NK-92 (cell line): ENCODE data around the gene SMURF1.

Experiments used
- DNase-seq: peaks from one replicate; lab custom pipeline; 2025; ENCODE audit not compliant: unreplicated experiment; lab: John Stamatoyannopoulos, UW

Gene SMURF1

GRCh38 chr7:99031496-99031895 lies 112.4 kb downstream of the SMURF1 start:
- no peak for DNase-seq

GRCh38 chr7:99030951-99031350 lies 113.0 kb downstream of the SMURF1 start:
- no peak for DNase-seq

GRCh38 chr7:99030457-99030856 lies 113.5 kb downstream of the SMURF1 start:
- DNase-seq, result no peak

DNA sequence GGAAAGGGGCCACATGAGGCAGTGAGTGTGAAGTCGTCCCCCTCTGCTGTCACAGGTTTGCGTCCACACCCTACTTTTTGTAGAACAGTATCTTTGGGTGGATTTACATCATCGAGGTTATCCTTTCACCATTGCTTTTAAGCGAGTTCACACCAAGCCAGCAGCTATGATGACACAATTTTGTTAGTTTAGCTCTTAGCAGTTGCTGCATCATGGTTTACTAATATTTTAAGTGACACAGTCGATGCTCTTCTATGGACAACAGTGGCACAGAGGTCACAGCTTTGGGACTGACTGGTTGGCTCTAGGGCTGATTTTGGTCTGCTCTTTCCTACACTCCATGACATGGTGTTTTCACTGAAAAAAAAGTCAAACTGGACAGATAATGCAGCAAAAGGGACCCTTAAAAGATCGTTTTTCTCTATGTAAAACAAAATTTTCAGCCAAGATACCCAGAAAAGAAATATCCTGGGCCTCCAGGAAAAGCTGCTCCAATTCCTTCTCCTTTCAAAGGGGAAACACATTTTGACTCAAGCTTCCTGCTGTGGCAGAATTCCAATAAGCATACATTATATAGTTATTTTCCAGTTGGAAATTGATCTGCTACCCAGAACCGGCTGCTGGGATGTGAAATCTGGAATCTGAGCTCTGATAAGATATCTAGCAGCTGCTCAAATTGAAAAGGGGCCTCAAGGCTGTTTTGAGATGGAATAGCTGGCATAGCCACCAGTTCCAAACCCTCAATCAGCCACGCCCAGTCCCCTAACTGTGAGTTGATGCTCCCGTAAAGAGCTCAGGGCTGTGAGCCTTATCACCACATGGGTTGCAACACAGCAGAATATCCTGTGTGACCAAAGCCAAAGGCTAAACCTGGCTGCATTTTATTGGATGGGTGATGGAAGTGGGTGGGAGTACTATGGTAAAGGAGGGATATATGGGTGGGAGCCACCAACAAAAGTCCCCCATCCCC lies 114.2 kb downstream of the SMURF1 start:
- DNase-seq, result no peak

DNA sequence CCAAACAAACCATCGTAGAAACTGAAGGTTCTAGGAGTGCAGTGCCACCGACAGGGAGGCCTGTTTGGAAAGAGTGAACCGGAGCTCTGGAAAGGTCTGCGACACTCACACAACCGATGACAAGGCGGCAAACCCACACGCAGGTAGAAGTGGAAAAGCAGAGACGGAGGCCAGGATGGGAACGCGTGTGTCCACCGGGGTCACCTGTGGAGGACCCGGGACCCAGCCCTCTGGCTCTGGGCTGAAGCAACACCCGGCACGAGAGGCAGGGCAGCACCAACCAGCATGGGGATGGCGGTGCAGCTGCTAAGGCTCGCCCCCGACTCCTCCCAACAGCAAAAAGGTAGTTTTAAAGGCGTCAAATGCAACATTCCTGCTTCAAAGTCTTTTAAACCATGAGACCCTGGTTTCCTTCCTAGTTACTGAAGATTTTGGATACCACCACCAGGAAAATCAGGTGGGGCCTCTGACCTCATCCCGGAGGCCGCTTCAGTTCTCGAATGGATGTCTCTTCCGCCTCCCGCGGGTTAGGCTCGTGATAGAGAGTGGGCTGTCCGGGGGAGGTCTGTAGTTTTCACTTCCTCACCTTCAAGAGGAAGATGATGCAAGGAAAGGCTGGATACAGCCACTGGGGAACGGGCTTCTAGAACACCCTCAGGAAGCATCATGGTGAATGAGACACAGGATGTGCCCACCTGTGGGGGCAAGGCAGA lies 115.5 kb downstream of the SMURF1 start:
- no peak for DNase-seq

GRCh38 chr7:99027841-99028240 lies 116.1 kb downstream of the SMURF1 start:
- no peak for DNase-seq

DNA sequence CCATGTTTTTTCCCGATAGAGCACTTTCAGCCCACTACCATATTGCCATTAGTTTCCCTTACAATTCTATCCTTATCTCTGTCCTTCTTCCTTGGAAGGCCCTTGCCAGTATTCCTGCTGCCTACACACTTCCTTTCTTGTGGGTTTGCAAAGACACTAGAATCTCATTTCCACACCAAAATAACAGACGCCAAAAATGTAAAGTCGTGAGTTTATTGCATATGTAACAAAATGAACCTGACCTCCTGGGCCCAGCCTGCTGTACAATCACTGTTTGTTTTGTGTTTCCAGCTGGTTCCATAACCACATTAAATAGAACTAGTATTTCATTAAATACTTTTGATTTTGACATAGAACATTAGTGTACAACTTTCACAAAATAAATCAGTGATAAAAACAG lies 116.7 kb downstream of the SMURF1 start:
- DNase-seq, result no peak

- no peak for DNase-seq
Observed at GRCh38 chr7:99024066-99024465, 119.8 kb downstream of the SMURF1 start.

DNA sequence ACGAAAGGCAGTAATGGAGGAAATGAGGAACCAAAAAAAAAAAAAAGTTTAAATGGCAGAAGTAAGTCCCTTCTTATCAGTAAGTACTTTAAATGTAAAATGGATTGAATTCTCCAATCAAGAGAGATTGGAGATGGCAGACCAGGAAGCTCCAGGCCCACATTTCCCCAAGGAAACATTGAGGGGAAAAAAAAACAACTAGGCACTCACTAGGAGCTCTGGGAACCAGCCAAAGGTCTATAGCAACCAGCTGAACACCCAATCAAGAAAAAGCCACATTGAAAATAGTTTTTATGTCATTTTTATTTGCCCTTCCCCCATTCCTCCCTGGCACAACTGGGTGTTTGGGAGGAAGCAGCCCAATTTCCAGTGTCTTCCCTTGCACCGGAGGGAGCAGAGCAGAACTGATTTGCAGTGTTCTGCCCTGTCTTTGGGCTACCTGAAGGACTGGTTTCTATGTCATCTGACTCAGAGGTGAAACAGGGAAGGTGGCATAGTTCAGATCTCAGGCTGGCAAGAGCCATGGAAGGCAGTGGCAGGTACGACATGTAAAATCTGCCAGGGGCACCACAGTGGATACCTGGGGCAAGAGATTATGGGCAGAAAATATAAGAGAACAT lies 121.9 kb downstream of the SMURF1 start:
- no peak for DNase-seq

- DNase-seq, result no peak
Observed at GRCh38 chr7:99020413-99020715, 123.5 kb downstream of the SMURF1 start.

- no peak for DNase-seq
Observed at GRCh38 chr7:99019523-99020412, 124.1 kb downstream of the SMURF1 start.

DNA sequence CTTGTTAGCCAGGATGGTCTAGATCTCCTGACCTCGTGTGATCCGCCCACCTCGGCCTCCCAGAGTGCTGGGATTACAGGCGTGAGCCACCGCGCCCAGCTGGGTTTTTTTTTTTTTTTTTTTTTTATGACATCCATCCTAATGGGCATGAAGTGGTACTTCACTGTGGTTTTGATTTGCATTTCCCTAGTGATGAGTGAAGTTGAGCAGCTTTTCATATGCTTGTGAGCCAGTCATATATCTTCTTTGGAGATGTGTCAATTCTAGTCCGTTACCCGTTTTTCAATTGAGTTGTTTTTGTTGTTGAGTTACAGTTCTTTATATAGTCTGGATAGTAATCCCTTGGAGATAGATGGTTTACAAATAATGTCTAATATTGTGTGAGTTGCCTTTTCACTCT lies 127.7 kb downstream of the SMURF1 start:
- DNase-seq, result no peak

DNA sequence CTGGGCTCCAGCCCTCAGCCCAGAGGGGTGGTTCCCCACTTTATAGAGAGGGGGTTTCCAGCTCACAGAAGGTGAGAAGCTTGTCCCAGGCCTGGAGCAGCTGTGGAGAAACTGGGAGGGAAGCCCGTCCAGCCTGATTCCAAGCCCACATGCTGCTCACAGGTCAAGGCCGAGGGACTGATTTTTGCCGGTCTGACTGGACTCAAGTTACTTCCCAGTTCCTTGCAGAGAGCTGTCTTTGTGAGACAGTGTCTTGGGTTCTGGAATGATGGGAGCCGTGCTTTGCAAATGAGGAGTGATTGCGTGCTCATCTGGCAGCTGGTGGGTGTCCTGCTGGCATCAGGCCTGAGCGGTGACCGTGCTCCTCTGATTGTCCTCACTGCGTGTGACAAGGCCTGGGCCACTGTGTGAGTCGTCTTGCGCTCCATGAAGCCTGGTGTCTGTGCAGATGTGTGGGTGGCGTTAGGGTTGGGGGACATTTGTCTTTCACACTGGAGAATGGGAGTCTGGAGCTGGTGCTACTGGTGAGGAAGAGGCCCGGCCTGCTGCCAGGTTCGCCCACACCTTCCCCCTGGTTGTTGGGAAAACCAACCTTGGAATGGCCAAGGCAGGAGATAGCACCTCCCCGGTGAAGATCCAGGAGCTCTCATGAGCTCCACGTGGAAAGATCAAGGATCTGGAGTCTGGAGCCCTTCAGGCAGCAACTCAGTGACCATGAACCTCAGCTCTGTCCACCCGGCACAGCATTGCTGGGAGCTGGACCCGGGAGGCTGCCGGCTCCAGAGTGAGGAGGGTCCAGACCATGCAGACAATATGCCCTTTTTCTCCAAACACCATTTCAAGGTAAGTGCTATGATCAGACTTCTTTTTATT lies 129.6 kb downstream of the SMURF1 start:
- DNase-seq, result no peak

DNA sequence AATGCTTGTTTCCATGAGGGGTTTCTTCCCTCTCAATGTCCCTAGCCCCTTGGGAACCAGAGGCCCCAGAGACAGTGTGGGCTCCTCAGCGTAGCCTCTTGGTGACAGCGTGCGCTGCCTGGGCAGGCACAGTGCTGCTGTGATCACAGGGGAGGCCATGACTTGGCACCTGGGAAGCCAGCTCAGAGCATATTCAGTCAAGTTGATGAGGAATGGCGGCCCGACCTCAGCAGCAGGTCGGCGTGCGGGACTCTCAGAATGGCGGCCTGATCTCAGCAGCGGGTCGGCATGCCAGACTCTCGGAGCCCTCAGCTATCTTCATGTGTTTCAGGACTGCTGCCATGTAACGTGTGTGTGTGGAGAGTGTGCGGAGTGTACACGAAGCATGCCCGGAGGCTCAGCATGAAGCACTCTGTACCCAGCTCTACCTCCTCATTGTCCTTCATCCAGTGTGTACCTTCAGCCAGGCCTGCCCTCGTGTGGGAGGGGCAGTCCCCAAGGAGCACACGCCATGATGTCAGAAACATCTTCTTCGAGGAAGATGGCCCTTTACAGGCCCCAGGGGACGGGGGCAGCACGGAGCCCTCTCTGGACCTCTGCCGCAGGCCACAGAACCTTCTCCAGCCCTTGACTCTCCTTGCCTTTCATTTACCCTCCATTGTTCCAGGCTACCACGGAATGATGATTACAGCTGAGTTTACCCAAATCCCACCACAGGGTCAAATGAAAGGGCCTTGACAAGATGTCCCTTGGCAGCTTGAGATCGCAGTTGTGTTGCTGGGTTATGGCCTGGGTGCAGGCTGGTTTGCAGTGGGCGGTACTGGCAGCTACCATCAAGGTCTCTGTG lies 130.4 kb downstream of the SMURF1 start:
- DNase-seq, result no peak

- DNase-seq, result no peak
Observed at GRCh38 chr7:99012722-99013121, 131.2 kb downstream of the SMURF1 start.

DNA sequence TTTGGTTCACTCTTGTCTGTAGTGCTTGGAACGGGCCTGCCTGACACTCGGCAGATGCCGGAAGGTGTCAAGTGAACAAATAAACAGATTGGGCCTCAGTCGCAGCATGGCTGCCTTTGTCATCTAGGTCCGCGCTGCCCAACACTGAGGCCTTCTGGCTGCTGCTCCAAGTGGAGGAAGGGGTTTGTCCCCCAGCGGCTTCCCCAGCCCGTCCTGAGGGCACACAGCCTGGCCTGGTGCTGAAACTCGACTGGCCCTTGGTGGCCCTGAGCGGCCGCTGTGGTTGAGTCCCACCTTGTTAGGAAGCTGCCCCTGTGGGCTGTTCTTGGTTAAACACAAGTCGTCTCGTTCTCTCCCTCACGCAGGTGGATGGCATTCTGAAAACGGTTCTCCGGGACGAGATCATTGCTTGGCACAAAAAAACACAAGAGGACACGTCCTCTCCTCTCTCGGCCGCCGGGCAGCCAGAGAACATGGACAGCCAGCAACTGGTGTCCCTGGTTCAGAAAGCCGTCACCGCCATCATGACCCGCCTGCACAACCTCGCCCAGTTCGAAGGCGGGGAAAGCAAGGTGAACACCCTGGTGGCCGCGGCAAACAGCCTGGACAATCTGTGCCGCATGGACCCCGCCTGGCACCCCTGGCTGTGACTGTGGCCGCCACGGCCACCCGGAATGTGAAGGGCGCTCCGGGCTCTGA lies 132.1 kb downstream of the SMURF1 start:
- DNase-seq, result no peak

DNA sequence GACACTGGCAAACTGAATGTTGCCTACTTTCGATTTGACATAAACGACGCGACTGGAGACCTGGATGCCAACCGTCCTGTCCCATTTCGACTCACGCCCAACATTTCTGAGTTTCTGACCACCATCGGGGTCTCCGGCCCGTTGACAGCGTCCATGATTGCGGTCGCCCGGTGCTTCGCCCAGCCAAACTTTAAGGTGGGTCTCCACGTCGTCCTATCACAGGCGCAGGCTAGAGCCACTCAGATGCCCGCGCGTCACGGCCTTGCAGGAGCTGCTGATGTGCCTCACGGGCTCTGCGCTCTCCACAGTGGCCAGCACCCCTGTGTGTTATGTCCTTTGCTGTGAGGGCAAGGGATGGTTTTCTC lies 132.6 kb downstream of the SMURF1 start:
- DNase-seq, result no peak

- no peak for DNase-seq
Observed at GRCh38 chr7:99010281-99010680, 133.6 kb downstream of the SMURF1 start.
